Erythroblast (primary cell): ENCODE data around the gene RHO.
"Not testable (repeated sequence)": the region's sequence is repeated elsewhere in the genome, so short reads cannot be mapped to it uniquely, and the experiment has no call there.

ENCODE experiments used
- DNase-seq, 2 experiments: peaks; one replicate each; lab custom pipeline; 2025; lab: John Stamatoyannopoulos, UW
- GATA1 ChIP-seq: IDR thresholded peaks from 2 replicates; pipeline ENCODE4 v1.6.1; 2011; ENCODE audit warnings: low read depth, mild to moderate bottlenecking, control low read depth, low read length, moderate library complexity
- POLR2A ChIP-seq: IDR thresholded peaks from 2 replicates; pipeline ENCODE4 v1.6.1; 2011; ENCODE audit warnings: mild to moderate bottlenecking, low read length

RHO gene

DNA sequence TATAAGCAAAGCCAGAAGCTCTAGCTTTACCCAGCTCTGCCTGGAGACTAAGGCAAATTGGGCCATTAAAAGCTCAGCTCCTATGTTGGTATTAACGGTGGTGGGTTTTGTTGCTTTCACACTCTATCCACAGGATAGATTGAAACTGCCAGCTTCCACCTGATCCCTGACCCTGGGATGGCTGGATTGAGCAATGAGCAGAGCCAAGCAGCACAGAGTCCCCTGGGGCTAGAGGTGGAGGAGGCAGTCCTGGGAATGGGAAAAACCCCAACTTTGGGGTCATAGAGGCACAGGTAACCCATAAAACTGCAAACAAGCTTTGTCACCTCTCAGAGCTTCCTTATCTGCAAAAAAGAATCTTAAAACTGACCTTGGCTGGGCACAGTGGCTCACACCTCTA lies 6.6 kb downstream of the RHO start:
- no peak for TF ChIP-seq GATA1
- TF ChIP-seq POLR2A, result no peak
- DNase-seq, result no peak

GRCh38 chr3:129536374-129536667 lies 7.9 kb downstream of the RHO start:
- TF ChIP-seq GATA1, result no peak
- TF ChIP-seq POLR2A, result no peak
- DNase-seq, result no peak

- no peak for DNase-seq
- TF ChIP-seq POLR2A (no peak), GATA1 (no peak)
Measured at GRCh38 chr3:129536804-129537203, 8.4 kb downstream of the RHO start.

DNA sequence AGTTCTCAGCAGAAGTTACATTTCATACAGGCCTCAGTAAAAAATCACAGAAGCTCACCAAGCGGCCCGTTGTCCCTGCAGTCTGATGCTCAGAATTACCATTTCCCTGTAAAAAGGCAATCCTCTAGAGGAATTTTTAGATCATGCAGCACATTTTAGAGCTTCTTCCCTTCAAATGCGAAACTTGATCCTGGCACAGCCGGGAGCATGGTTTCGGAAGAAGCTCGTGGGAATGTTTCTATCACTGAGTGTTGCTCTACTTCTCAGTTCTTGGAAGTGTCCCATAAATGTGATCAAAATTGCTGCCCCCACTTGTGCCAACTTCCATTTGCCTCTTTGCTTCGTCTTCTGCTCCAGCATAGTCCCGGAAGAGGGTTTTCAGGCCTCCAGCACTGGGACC lies 10.8 kb downstream of the RHO start:
- DNase-seq, result no peak
- TF ChIP-seq GATA1, result no peak
- TF ChIP-seq POLR2A, result no peak

GRCh38 chr3:129540776-129541516 lies 12.5 kb downstream of the RHO start:
- no peak for DNase-seq
- no peak for TF ChIP-seq GATA1
- TF ChIP-seq POLR2A, result no peak

- no peak for DNase-seq
- TF ChIP-seq GATA1 (no peak), POLR2A (no peak)
Measured at GRCh38 chr3:129542747-129543146, 14.3 kb downstream of the RHO start.

- no peak for DNase-seq
- no peak for TF ChIP-seq POLR2A
- no peak for TF ChIP-seq GATA1
Measured at GRCh38 chr3:129543156-129543790, 14.8 kb downstream of the RHO start, which contains the start of gene H1-8. Gene H1-8, plus strand, starts transcription at chr3:129543175. Its CDS starts 44 bp downstream, at chr3:129543219.

DNA sequence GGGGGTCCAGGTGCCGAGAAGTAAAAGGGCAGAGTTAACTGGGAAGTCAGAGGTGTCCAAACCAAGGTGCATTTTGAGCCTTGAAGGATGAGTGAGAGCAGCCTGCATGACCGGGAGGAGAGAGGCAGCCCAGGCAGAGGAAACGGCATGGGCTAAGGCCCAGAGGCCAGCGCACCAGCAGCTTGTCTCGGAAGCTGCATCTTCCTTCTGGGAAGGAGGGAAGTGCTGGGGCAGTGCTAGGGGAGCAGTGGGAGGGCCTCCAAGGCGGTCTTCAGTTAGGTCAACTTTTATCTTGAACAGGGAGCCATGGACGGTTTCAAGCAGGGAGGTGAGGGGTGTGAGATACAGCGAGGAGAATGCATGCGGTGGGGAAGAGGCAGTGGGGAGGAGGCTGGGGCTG lies 15.6 kb downstream of the RHO start:
- TF ChIP-seq POLR2A (no peak), GATA1 (no peak)
- DNase-seq, result no peak

- not testable (repeated sequence) for DNase-seq
Measured at GRCh38 chr3:129545951-129546350, 17.5 kb downstream of the RHO start.

DNA sequence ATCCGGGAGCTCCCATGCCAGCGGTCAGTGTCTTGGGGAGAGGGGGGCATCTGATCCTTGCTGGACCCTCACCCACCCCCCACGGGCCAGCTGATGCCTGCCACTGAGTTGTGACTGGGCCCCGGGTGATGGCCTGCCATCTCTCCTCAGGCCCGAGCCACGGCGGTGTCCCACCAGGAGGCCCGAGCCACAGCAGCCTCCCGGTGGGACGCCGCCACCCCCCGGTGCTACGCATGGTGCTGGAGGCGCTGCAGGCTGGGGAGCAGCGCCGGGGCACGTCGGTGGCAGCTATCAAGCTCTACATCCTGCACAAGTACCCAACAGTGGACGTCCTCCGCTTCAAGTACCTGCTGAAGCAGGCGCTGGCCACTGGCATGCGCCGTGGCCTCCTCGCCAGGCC lies 18.8 kb downstream of the RHO start:
- no peak for DNase-seq
- TF ChIP-seq POLR2A, result no peak
- TF ChIP-seq GATA1, result no peak

- DNase-seq, result no peak
- TF ChIP-seq GATA1, result no peak
- no peak for TF ChIP-seq POLR2A
Measured at GRCh38 chr3:129548104-129548965, 19.9 kb downstream of the RHO start.

- TF ChIP-seq POLR2A, result no peak
- DNase-seq, result no peak
Measured at GRCh38 chr3:129549006-129549800, 20.8 kb downstream of the RHO start.

- no peak for DNase-seq
- TF ChIP-seq POLR2A, result no peak
- no peak for TF ChIP-seq GATA1
Measured at GRCh38 chr3:129549805-129550204, 21.4 kb downstream of the RHO start.
